ENCODE measurements around the gene AGPAT4.

The AGPAT4 gene

GRCh38 chr6:161284653-161285052 lies 10.8 kb upstream of the AGPAT4 start:
- DNase-seq (ENCODE audit: low read depth in 2 of 2) = no peak

DNA sequence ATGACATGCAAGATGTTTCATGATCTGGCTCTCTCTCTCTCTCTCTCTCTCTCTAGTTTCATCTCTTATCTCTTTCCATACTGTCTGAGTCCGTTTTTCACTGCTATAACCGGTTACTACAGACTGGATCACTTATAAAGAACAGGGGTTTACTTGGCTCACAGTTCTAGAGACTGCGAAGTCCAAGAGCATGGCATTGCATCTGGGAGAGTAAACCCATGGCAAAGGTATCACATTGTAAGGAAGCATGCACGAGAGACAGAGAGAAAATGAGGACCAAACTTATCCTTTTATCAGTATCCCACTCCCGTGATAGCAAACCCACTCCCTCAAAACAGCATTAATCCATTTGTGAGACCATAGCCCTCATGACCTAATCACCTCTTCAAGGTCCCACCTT lies 7.2 kb upstream of the AGPAT4 start:
- no peak for DNase-seq (ENCODE audit: low read depth in 2 of 2)

GRCh38 chr6:161279677-161280415 lies 6.0 kb upstream of the AGPAT4 start:
- no peak for DNase-seq (ENCODE audit: low read depth in 2 of 2)

- no peak for DNase-seq (ENCODE audit: low read depth in 2 of 2)
Observed at GRCh38 chr6:161276605-161277155, 2.8 kb upstream of the AGPAT4 start.

GRCh38 chr6:161274898-161275297 lies 1.0 kb upstream of the AGPAT4 start:
- DNase-seq (ENCODE audit: low read depth in 2 of 2) = no peak

DNA sequence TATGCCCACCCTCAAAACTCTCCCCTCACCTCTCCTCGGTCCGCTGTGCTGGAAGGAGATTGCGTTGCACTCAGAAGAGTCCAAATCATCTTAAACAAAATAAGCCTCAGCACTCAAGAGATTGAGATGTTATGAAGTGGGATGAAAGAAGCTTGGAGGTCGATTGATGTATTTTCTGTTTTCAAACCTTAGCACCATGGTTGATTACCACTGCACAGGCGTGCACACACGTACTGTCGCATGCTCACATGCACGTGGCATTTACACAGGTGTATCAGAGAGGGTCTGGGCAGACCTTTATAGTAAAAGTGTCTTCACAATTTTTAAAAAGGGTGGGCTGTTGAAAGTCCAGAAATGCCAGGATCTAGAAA lies 612 bp upstream of the AGPAT4 start:
- no peak for DNase-seq (ENCODE audit: low read depth in 2 of 2)

- no peak for DNase-seq (ENCODE audit: low read depth in 2 of 2)
Observed at GRCh38 chr6:161273274-161273751, 548 bp downstream of the AGPAT4 start.

GRCh38 chr6:161272635-161273273 lies 1.1 kb downstream of the AGPAT4 start:
- no peak for DNase-seq (ENCODE audit: low read depth in 2 of 2)

GRCh38 chr6:161271343-161272030 lies 2.4 kb downstream of the AGPAT4 start:
- no peak for DNase-seq (ENCODE audit: low read depth in 2 of 2)

- no peak for DNase-seq (ENCODE audit: low read depth in 2 of 2)
Observed at GRCh38 chr6:161270116-161270515, 3.7 kb downstream of the AGPAT4 start.

- no peak for DNase-seq (ENCODE audit: low read depth in 2 of 2)
Observed at GRCh38 chr6:161269310-161269709, 4.6 kb downstream of the AGPAT4 start.

DNA sequence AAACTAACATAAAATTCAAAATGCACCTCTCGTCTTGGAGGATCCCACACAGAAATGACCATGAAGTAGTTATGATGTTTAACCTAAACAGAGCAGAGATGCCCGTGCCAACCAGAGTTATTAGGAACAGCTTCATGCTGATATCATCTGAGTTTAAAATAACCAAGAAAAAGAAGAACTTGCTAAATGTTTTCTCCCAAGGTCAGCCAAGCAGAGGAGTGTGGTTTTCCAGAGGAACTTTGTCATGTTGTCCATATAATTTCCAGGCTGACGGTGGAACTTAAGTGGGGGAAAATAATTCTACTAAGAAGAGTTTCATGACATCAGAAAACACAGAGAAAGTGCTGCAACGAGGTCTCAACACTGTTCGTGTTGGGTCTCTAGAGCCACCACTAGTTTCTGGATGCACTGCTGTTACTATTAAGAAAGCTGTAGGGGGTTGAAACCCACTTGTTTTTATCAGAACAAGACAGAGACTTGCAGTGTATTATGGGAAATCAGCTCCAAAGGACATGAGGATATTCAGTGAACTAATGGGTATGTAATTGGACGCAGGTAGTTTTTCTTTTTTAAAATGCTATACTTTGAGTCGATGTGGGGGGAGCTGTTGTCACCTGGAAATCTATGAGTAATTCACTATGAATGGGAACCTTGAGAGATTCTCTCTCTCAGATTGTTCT lies 5.2 kb downstream of the AGPAT4 start:
- no peak for DNase-seq (ENCODE audit: low read depth in 2 of 2)

GRCh38 chr6:161266513-161267230 lies 7.2 kb downstream of the AGPAT4 start:
- DNase-seq (ENCODE audit: low read depth in 2 of 2) = no peak

GRCh38 chr6:161265975-161266374 lies 7.9 kb downstream of the AGPAT4 start:
- DNase-seq (ENCODE audit: low read depth in 2 of 2) = no peak

- no peak for DNase-seq (ENCODE audit: low read depth in 2 of 2)
Observed at GRCh38 chr6:161265554-161265953, 8.3 kb downstream of the AGPAT4 start.

DNA sequence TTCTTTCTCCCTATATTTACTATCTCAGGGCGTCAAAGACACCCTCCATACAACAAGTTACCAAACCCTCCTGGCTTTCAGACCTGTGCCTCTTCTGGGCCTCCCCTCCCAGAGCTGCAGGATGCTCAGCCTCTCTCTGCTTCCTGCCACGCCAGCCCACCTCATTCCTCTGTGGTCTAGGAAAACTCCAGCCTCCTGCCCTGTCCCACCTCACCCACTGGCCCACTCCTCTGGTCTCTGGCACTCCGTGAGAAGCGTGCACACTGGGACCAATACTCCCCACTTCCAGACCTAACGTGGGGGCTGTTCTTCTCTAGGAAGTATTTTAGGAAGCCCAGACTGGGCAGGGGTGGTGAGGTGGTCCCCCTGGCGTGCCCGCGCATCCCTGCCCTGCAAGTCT lies 9.7 kb downstream of the AGPAT4 start:
- no peak for DNase-seq (ENCODE audit: low read depth in 2 of 2)

- DNase-seq (ENCODE audit: low read depth in 2 of 2) = no peak
Observed at GRCh38 chr6:161261816-161262215, 12.0 kb downstream of the AGPAT4 start.

DNA sequence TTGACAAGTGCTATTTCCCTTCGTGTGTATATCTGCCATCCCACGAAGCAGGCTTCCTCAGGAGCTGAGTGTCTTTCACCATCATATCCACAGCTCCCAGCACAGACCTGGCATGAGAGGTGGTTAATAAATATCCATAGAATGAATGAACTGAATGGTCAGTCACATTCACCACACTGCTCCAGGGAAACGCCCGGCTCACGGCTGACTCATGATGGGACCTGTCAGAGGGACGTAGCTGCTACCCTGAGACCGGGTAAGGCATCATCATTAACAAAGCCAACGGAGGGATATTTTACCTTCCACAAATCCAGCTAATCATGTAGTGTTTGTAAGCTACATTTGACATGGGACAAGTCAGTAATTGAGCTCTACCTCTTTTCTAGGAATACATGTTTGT lies 12.5 kb downstream of the AGPAT4 start:
- DNase-seq (ENCODE audit: low read depth in 2 of 2) = no peak

GRCh38 chr6:161259302-161259701 lies 14.6 kb downstream of the AGPAT4 start:
- no peak for DNase-seq (ENCODE audit: low read depth in 2 of 2)

DNA sequence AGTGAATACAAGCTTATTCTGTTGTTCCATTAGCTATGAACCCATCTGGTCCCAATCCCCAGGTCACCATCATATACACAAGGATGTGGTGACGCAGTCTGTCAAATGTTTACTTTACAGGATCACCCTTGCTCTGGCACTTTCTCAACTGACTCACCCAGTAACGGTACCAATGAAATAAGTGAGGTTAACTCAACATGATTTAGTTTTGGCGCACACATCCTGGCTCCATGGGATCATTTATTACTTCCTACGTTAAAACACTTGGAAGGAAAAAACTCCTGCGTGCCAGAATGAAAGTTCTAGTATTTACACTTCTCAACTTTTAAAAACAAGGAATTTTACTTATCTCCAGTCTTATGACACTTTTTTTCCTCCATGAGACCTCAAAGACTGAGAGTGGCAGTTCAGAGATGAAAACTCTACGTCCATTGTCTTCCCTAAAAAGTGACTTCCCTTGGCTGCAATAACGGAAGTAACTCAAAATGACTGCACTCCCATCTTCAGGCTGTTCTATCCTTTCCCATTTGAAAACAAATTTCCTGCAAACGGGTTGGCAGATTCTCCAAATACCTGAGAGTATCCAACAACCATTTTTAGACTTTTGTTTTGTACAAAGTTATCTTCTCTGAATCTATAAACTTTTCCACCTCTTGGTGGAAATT lies 15.9 kb downstream of the AGPAT4 start:
- DNase-seq (ENCODE audit: low read depth in 2 of 2) = peak; percentile 88 to 90

GRCh38 chr6:161256407-161256806 lies 17.5 kb downstream of the AGPAT4 start:
- DNase-seq (ENCODE audit: low read depth in 2 of 2) = no peak
